HTERT RPE-1 (cell line): ENCODE results near the gene MRPS26.
"Not testable (repeated sequence)": the region's sequence is repeated elsewhere in the genome, so short reads cannot be mapped to it uniquely, and the experiment has no call there.

Experiments
- in situ Hi-C: fragments of 300-500 bp; cut with MboI; formaldehyde crosslinking; loops from 4 replicates; pipeline ENCODE4 v1.14.3; 2020; ENCODE audit warnings: low sequenced_read_pairs

MRPS26 gene

DNA sequence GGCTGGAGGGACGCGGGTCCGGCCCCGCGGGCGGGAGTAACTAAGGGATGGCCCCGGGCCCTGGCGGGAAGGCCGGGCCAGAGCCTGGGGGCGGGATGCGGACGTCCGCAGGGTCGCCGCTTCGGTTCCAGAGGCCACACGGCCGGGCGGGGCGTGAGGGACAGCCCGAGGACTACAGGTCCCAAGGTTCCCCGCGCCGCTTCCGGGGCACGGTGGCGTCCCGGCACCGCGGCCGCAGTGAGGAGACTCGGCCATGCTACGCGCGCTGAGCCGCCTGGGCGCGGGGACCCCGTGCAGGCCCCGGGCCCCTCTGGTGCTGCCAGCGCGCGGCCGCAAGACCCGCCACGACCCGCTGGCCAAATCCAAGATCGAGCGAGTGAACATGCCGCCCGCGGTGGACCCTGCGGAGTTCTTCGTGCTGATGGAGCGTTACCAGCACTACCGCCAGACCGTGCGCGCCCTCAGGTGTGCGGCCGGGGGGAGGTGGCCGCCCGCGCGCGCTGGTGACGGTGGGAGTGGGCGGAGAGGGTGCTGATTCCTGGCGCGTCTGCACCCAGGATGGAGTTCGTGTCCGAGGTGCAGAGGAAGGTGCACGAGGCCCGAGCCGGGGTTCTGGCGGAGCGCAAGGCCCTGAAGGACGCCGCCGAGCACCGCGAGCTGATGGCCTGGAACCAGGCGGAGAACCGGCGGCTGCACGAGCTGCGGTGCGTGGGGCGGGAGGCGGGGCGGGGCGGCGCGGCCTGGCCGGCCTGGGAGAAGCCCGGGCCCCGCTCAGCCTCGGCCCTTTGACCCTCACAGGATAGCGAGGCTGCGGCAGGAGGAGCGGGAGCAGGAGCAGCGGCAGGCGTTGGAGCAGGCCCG lies at the start of gene MRPS26:
TSS of gene MRPS26 (plus strand) at position 237 of the 861 bp plus-strand sequence. CDS start at position 254, 17 bp downstream.
- in situ Hi-C loops = no loop called here

GRCh38 chr20:2998728-2999127 lies 47.1 kb upstream of the MRPS26 start:
- in situ Hi-C loops = no loop called here

- in situ Hi-C loops = no loop called here
Measured at GRCh38 chr20:3000852-3001523, 44.9 kb upstream of the MRPS26 start.

DNA sequence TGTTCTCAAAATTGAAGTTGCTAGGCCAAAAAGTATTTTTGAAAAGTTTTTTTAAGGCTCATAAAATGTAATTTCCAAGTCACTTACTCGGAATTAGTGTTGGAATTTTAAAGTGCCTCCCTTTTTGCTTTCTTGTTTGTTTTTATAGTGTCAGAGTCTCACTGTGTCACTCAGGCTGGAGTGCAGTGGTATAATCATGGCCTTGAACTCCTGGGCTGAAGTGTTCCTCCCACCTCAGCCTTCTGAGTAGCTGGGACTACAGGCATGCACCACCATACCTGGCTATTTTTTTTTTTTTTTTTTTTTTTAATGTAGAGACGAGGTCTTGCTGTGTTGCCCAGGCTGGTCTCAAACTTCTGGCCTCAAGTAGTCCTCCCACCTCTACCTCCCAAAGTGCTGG lies 42.4 kb upstream of the MRPS26 start:
- in situ Hi-C loops = no loop called here

DNA sequence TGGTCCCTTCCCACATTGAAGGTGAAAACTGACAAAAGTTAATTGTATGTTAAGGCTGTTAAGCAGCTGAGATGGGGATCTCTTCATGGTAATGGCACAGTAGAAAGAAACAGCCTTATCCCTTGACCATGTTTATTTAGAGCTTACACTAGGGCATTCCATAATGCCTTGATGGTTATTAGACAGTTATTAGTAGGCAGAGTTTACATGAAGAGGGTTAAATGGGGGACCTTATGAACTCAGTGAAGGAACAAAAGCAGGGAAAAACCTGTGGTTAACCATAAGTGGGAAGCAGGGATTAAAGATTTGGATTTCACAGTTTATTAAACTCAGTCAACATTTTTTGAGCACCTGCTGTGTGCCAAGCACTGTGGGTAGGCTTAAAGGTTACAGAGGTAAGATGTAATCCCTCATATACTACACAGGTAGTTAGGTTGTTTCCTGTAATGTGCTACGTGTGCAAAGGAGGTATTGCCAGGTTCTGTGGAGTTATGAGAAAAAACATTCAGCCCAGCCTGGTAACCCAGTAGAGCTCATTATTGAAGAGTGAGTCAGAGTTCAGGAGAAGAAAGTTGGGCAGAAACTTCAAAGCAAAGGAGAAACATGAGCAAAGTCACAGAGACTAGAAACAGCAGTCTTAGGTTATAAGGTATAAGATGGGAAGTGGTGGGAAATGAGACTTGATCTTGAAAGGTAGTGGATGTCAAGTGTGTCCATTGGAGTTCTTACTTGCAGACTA lies 34.7 kb upstream of the MRPS26 start:
- in situ Hi-C loops = no loop called here

DNA sequence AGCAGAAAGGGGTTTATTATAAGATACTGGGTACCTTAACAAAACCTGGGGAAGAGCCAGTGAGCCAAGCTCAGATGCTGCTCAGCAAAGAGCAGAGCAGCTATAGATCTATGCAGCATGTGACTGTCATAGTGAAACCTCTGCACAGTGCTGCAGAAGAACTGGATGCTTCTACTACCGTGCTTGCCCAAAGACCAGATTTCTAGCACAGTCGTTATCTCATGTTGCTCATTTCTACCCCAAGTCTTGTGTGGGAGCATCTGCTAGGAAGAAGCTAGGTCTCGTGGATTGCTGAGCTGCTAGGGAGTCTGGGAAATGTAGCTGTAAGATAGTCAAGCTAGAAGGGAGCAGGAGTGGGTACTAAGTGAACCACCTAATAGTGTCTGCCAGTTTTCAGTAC lies 34.1 kb upstream of the MRPS26 start:
- in situ Hi-C loops = no loop called here

- in situ Hi-C loops = no loop called here
Measured at GRCh38 chr20:3013771-3014170, 32.1 kb upstream of the MRPS26 start.

- in situ Hi-C loops = no loop called here
Measured at GRCh38 chr20:3014179-3014578, 31.7 kb upstream of the MRPS26 start.

GRCh38 chr20:3014662-3015061 lies 31.2 kb upstream of the MRPS26 start:
- in situ Hi-C loops = no loop called here

DNA sequence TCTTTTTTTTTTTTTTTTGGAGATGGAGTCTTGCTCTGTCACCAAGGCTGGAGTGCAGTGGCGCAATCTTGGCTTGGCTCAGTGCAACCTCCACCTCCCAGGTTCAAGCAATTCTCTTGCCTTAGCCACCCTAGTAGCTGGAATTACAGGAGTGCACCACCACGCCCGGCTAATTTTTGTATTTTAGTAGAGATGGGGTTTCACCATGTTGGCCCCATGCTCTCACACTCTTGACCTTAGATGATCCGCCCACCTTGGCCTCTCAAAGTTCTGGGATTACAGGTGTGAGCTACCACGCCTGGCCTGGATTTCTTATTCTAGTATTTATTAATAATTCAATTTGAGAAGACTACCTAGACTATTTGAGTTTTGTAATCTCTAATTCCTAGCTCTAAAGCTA lies 30.6 kb upstream of the MRPS26 start:
- in situ Hi-C loops = not testable (repeated sequence)

GRCh38 chr20:3021327-3021726 lies 24.5 kb upstream of the MRPS26 start:
- in situ Hi-C loops = no loop called here

- in situ Hi-C loops = no loop called here
Measured at GRCh38 chr20:3021777-3022176, 24.1 kb upstream of the MRPS26 start.

- in situ Hi-C loops = not testable (repeated sequence)
Measured at GRCh38 chr20:3022559-3023490, 23.0 kb upstream of the MRPS26 start.

GRCh38 chr20:3027987-3028386 lies 17.9 kb upstream of the MRPS26 start:
- in situ Hi-C loops = no loop called here

DNA sequence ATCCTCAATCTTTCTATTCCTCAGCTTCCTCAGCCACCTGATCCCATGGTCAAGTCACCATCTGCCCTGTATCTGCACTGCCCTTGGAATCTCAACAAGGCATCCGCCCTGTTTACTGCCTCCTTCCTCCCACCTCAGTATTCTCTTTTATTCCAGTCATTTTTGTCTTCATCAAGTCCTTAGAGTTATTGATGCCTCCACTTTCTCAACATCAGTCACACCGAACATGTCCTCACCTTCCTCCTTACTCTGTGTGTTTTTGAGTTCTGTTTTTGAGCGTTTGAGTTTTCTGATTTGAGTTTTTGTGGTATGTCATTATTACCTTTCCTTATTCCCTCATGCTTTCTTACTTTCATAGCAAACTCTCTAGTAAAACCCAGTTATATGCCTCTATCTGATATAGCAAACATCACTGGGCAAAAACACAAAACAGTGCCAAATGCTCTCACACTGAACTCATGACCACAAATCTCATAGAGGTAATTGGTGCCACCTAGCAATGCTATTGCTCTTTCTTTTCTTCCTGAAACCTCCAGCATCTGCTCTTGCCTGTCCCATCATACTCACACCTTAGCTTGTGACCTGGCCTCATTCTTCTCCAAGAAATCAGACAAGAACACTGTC lies 14.2 kb upstream of the MRPS26 start:
- in situ Hi-C loops = no loop called here

- in situ Hi-C loops = no loop called here
Measured at GRCh38 chr20:3032624-3033023, 13.2 kb upstream of the MRPS26 start.

- in situ Hi-C loops = no loop called here
Measured at GRCh38 chr20:3037654-3038053, 8.2 kb upstream of the MRPS26 start.

DNA sequence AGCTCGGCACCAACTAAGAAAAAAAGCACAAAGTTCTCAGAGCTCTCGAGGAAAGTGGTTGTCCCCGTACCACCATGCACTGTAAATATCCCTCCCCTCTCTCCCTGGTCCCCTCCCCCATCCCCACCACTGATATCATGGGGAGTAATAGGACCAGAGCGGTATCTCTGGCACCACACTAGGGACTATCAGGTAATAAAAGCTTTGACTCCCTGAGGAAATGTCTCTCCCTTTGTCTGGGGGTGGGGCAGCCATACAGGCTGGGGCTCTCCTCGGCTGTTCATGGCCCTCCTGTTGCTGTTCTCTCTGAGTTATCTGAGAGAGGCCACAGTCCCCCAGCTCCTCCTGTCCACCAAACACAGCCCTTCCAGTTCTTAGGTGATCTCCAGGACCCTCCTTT lies 7.4 kb upstream of the MRPS26 start:
- in situ Hi-C loops = no loop called here

GRCh38 chr20:3039426-3039825 lies 6.4 kb upstream of the MRPS26 start:
- in situ Hi-C loops = no loop called here

DNA sequence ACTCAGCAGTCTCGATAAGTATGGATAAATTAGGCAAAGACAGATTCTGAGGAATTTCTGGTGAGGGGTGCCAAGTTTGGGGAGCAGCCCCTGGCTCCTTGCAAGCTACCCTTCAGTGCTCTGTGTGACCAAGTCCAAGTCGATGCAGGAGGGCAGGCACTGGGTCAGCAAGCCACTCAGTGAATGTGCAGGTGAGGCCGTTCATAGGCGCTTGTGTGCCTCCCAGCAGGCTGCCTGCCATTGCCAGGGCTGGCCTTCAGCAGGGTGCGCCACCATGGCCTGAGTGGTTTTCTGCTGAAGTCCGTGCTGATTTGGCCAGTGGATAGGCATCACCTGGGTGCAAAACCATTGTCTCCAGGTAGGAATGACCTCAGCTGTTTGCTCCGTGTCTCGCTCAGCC lies 5.8 kb upstream of the MRPS26 start:
- in situ Hi-C loops = no loop called here
